GM12875 (cell line): ENCODE results near the gene TRIM17.

Experiments used
- H3K4me3 ChIP-seq: one replicate; pipeline ENCODE4 v1.5.1; 2011; ENCODE audit warnings: low read depth, low read length, control low read depth
- CTCF ChIP-seq: IDR thresholded peaks from 2 replicates; pipeline ENCODE4 v1.5.1; 2011; ENCODE audit warnings: low read depth, mild to moderate bottlenecking, control low read depth, inconsistent platforms, low read length, moderate library complexity, borderline replicate concordance; ENCODE audit not compliant: insufficient read depth

TRIM17 gene

GRCh38 chr1:228364706-228365213 is 51.9 kb downstream of the TRIM17 start:
- no peak for TF ChIP-seq CTCF
- no peak overlapping the region for H3K4me3 ChIP-seq

DNA sequence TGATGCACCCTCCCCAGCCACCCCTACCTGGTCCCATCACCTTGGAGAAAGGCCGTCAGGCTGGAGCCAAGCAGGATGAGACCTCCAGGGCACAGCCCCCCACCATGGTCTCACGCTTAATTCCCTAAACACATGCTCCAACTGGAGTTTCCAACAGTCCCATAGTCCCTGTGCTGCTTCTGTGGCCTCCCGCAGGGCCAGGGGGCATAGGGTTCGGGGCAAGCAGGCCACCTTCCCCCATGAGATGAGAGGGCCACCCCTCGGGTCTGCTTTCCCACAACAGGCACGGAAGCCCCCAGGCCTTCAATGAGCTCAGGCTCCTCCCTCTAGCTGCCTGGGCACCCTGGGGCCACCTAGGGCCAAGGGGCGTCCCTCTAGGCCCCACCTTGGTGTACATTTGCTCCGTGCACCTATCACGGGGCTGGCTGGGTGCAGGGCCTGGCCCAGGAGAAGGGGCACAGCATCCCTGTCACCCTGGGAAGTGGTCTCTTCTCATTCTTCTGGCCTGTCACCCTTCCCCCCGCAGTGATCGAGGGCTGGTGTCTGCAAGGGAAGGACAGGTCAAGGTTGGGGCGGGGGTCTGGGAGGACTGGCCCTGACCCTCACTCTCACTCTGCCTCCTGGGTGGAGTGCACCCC is 52.5 kb downstream of the TRIM17 start:
- H3K4me3 ChIP-seq = no peak overlapping the region
- no peak for TF ChIP-seq CTCF

- no peak for TF ChIP-seq CTCF
- H3K4me3 ChIP-seq = no peak overlapping the region
These were observed 53.0 kb downstream of the TRIM17 start for GRCh38 chr1:228363686-228364067.

- no peak overlapping the region for H3K4me3 ChIP-seq
These were observed 53.7 kb downstream of the TRIM17 start for GRCh38 chr1:228362884-228363450.

DNA sequence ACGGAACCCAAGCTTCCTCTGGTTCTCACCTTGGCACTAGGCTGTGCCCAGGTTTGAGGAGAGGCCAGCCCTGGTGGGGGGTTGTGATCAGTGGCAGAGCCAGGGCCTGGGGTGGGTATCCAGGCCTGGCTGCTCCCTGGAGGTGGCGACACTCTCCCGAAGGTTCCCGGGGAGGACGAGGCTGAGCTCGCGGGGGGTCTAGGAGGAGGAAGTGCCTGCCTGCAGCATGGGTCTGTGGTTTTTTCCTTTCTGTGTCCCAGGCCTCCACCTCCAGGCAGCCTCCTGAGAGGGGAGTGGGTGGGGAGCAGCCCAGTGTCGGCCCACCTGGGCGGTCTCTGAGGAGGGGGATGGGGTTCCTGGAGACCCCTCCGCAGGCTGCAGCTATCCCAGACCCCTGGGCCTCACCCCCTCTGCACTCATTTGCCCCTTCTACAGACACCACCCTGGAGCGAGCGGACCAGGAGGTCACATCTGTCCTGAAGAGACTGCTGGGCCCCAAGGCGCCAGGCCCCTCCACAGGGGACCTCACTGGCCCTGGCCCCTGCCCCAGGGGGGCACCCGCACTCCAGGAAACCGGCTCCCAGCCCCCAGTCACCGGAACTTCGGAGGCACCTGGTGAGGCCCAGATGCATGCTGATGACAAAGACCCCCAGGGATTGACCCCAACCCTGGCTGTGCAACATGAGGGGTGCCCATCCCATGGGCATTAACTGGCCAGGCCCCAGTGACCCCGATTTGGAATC is 54.3 kb downstream of the TRIM17 start:
- TF ChIP-seq CTCF = no peak
- H3K4me3 ChIP-seq = no peak overlapping the region

More at GRCh38 chr1:228362884-228363450, 53.7 kb downstream of the TRIM17 start:
- TF ChIP-seq CTCF = no peak

GRCh38 chr1:228361314-228362140 is 55.1 kb downstream of the TRIM17 start:
- no peak for TF ChIP-seq CTCF
- H3K4me3 ChIP-seq = no peak overlapping the region
